H1 (cell line): ENCODE results near the gene ANKRD2. TPM values are rescaled to one million over a fixed set of nuclear protein-coding genes. Genes with fewer than 3 reads are reported as not detected.

Experiments used
- CTBP2 ChIP-seq: IDR thresholded peaks from 2 replicates; pipeline ENCODE4 v1.7.0; 2011; ENCODE audit warnings: borderline replicate concordance, mild to moderate bottlenecking, moderate library complexity, mixed read lengths, low read length; ENCODE audit not compliant: insufficient read depth, insufficient read length
- HDAC2 ChIP-seq, 2 experiments: fragments of 300-600 bp in 1 of 2; sonication (generic) in 1 of 2; IDR thresholded peaks; 2 replicates each; pipeline ENCODE4 v1.6.1; 2011 to 2012; ENCODE audit warnings: low read depth in 2 of 2, low read length in 2 of 2, mild to moderate bottlenecking in 2 of 2, moderate library complexity in 2 of 2, borderline replicate concordance in 1 of 2, inconsistent platforms in 1 of 2
- polyA plus RNA-seq, 7 experiments: library from polyadenylated mRNA; depleted of rRNA in 3 of 7; stranded (reverse) in 5 of 7; unstranded in 2 of 7; fragments of >200 nt in 5 of 7; fragments of 200-250 nt in 2 of 7; gene quantifications; 1 replicate in 5 of 7; 2 replicates in 1 of 7; 4 replicates in 1 of 7; pipeline versions ENCODE4 v1.2.1 to v1.2.3, GENCODE V29; 2011 to 2013; ENCODE audit warnings: missing spikeins in 2 of 7, mixed read lengths in 2 of 7
- total RNA-seq: library from RNA; stranded (reverse); fragmentation: NEBNext Ultra II Directional; extraction: Animal tissue kit (Norgen Biotek cat#: 25700); gene quantifications from 2 replicates; pipeline ENCODE4 v1.2.1, GENCODE V29; 2021

ANKRD2 gene
- total and polyA plus RNA-seq, 2 of the 8 experiments (the other 6 are each of a cell fraction or from before 2014, with no cell fraction given): not detected

DNA sequence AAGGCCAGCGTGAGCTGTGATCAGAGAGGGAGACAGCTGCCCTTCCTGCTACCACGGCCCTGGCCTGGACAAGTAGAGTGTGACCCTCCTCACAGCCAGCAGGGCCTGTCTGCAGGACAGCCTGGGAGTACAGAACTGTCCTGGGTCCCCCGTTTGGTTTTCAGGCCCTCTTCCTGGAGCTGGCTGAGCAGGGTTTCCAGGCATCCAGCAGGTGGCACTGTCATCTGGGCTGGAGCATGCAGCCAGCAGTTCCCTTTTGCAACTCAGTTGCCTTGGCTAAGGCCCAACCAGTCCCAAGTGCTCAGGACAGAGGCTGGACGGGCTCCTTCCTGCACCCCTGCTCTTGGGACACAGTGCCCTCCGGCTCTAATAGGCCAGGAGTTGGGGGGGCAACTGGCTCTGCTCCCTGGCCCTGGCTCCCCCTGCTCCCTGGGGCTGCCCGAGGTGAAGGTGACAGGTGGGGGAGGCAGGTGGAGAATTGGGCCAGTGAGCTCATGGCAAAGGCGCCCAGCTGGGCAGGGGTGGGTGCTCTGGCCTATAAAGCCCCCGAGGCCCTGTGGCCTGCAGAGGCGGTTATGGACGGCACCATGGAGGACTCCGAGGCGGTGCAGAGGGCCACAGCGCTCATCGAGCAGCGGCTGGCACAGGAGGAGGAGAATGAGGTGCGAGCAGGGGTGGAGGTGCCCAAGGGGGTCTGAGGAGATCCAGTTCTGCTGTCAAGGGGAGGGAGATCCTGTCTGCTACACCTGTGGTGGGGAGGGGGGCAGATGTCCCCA is at the start of gene ANKRD2 (continued):
- no peak for TF ChIP-seq HDAC2 (IDR thresholded peaks at IDR 0.05; ENCODE audit: borderline replicate concordance in 1 of 2, low read depth in 2 of 2, low read length in 2 of 2)
- no peak for TF ChIP-seq CTBP2
- TF ChIP-seq, all 59 proteins: peak for 7
